Peyer's patch (tissue), 4 donors: ENCODE data around the gene ANKRD7. TPM values are rescaled to one million over a fixed set of nuclear protein-coding genes. Genes with fewer than 3 reads are reported as not detected.

Experiments used
- DNase-seq, 3 donors: peaks; one replicate each; pipeline ENCODE4 v3.0.0-alpha.2; 2017 to 2019
- H3K27ac ChIP-seq, 4 donors: fragments of 200-600 bp; sonication (generic); one replicate each; pipeline ENCODE4 v1.5.1; 2016 to 2019
- H3K27me3 ChIP-seq, 2 donors: fragments of 200-600 bp; sonication (generic); one replicate each; pipeline ENCODE4 v1.5.1; 2019
- H3K36me3 ChIP-seq, 3 donors: fragments of 200-600 bp; sonication (generic); one replicate each; pipeline ENCODE4 v1.5.1; 2016 to 2019
- H3K4me1 ChIP-seq, 4 donors: fragments of 200-600 bp; sonication (generic); one replicate each; pipeline ENCODE4 v1.5.1; 2016 to 2019
- H3K4me3 ChIP-seq, 4 donors: fragments of 200-600 bp; sonication (generic); 1 replicate in 3 of 4; 2 replicates in 1 of 4; pipeline ENCODE4 v1.5.1; 2016 to 2019; ENCODE audit warnings: mild to moderate bottlenecking in 1 of 4
- H3K9me3 ChIP-seq, 4 donors: fragments of 200-600 bp; sonication (generic); one replicate each; pipeline ENCODE4 v1.5.1; 2016 to 2019; ENCODE audit warnings: mild to moderate bottlenecking in 1 of 4
- CTCF ChIP-seq, 6 experiments: fragments of 450-650 bp in 4 of 6; fragments of 200-600 bp in 2 of 6; sonication (generic) in 1 of 6; IDR thresholded peaks; one replicate each; pipeline ENCODE4 v1.5.1; 2017 to 2019; ENCODE audit warnings: antibody characterized with exemption in 6 of 6, mild to moderate bottlenecking in 3 of 6, moderate library complexity in 1 of 6
- POLR2A ChIP-seq, 2 donors: fragments of 450-650 bp; IDR thresholded peaks; one replicate each; pipeline ENCODE4 v1.5.1; 2017; ENCODE audit warnings: antibody characterized with exemption in 2 of 2, mild to moderate bottlenecking in 2 of 2, moderate library complexity in 2 of 2
- total RNA-seq, 4 donors: library from RNA; depleted of rRNA; stranded (reverse); fragments of >200 nt; gene quantifications; one replicate each; pipeline ENCODE4 v1.1.0, GENCODE V29; 2016

Gene ANKRD7
- total RNA-seq, 4 donors from 2014 or later: not detected

- Histone ChIP-seq H3K4me3 (no peak overlapping the region), H3K9me3 (no peaks in the 10 kb centered on the region), H3K4me1 (no peaks in the 10 kb centered on the region), H3K27me3 (no peaks in the 10 kb centered on the region), H3K36me3 (no peaks in the 10 kb centered on the region), H3K27ac (no peak overlapping the region)
- no peak for TF ChIP-seq POLR2A (IDR thresholded peaks at IDR 0.05)
- TF ChIP-seq CTCF (IDR thresholded peaks at IDR 0.05): peak in 2 of 6 experiments; percentile 11 to 20
- no peak for DNase-seq
Measured at GRCh38 chr7:118259115-118259514, 34.6 kb downstream of the ANKRD7 start.

GRCh38 chr7:118264836-118265235, 40.3 kb downstream of the ANKRD7 start:
- Histone ChIP-seq H3K36me3 (no peaks in the 10 kb centered on the region), H3K27me3 (no peaks in the 10 kb centered on the region), H3K4me3 (no peak overlapping the region), H3K9me3 (no peaks in the 10 kb centered on the region), H3K27ac (no peak overlapping the region), H3K4me1 (no peaks in the 10 kb centered on the region)
- no peak for DNase-seq
- TF ChIP-seq CTCF (IDR thresholded peaks at IDR 0.05) (no peak), POLR2A (IDR thresholded peaks at IDR 0.05) (no peak)

GRCh38 chr7:118280319-118281012, 56.0 kb downstream of the ANKRD7 start:
- no peak for DNase-seq
- Histone ChIP-seq H3K27me3 (no peaks in the 10 kb centered on the region), H3K9me3 (no peaks in the 10 kb centered on the region), H3K27ac (no peak overlapping the region), H3K36me3 (no peaks in the 10 kb centered on the region), H3K4me3 (no peak overlapping the region), H3K4me1 (peaks cover 0 to 4% (median 0%) of the 10 kb centered on the region in 4 donors)
- no peak for TF ChIP-seq POLR2A (IDR thresholded peaks at IDR 0.05)
- no peak for TF ChIP-seq CTCF (IDR thresholded peaks at IDR 0.05)

- no peaks in the 10 kb centered on the region for H3K27me3 ChIP-seq
- no peak for DNase-seq
- TF ChIP-seq CTCF (IDR thresholded peaks at IDR 0.05): no peak
- TF ChIP-seq POLR2A (IDR thresholded peaks at IDR 0.05): no peak
Measured at GRCh38 chr7:118281196-118281595, 56.7 kb downstream of the ANKRD7 start.

GRCh38 chr7:118285358-118285757, 60.9 kb downstream of the ANKRD7 start:
- H3K4me3 ChIP-seq: no peak overlapping the region
- no peaks in the 10 kb centered on the region for H3K36me3 ChIP-seq
- peaks cover 0 to 3% (median 0%) of the 10 kb centered on the region in 4 donors for H3K9me3 ChIP-seq
- H3K27ac ChIP-seq: no peak overlapping the region
- no peak for DNase-seq
- peaks cover 0 to 4% (median 0%) of the 10 kb centered on the region in 4 donors for H3K4me1 ChIP-seq
- no peak for TF ChIP-seq CTCF (IDR thresholded peaks at IDR 0.05)
- TF ChIP-seq POLR2A (IDR thresholded peaks at IDR 0.05): no peak
- no peaks in the 10 kb centered on the region for H3K27me3 ChIP-seq

More at GRCh38 chr7:118281196-118281595, 56.7 kb downstream of the ANKRD7 start:
- no peak overlapping the region for H3K4me3 ChIP-seq
- H3K9me3 ChIP-seq: no peaks in the 10 kb centered on the region
- peaks cover 0 to 4% (median 0%) of the 10 kb centered on the region in 4 donors for H3K4me1 ChIP-seq
- no peaks in the 10 kb centered on the region for H3K36me3 ChIP-seq
- H3K27ac ChIP-seq: no peak overlapping the region
